Thymus (tissue), 11 donors: Measurements from ENCODE around the gene MYOF. TPM values are rescaled to one million over a fixed set of nuclear protein-coding genes. Genes with fewer than 3 reads are reported as not detected.

Experiments
- DNase-seq, 9 donors: peaks; one replicate each; pipeline ENCODE4 v3.0.0-alpha.2; 2013; ENCODE audit warnings: low spot score in 9 of 9, low read depth in 6 of 9, missing footprints in 1 of 9
- H3K27ac ChIP-seq, 2 donors: one replicate each; pipeline ENCODE4 v1.5.1; 2013; ENCODE audit warnings: control low read depth in 1 of 2, low read depth in 1 of 2, low read length in 1 of 2, mild to moderate bottlenecking in 1 of 2, moderate library complexity in 1 of 2
- H3K27me3 ChIP-seq, 2 donors: one replicate each; pipeline ENCODE4 v1.5.1; 2013; ENCODE audit warnings: low read length in 1 of 2; ENCODE audit not compliant: control insufficient read depth in 2 of 2, insufficient read depth in 1 of 2
- H3K36me3 ChIP-seq, 2 donors: one replicate each; pipeline ENCODE4 v1.5.1; 2013; ENCODE audit warnings: low read length in 1 of 2, mild to moderate bottlenecking in 1 of 2, moderate library complexity in 1 of 2; ENCODE audit not compliant: control insufficient read depth in 2 of 2, insufficient read depth in 2 of 2
- H3K4me1 ChIP-seq, 2 donors: one replicate each; pipeline ENCODE4 v1.5.1; 2013; ENCODE audit warnings: low read length in 2 of 2; ENCODE audit not compliant: control insufficient read depth in 2 of 2, insufficient read depth in 2 of 2
- H3K4me3 ChIP-seq, 2 donors: one replicate each; pipeline ENCODE4 v1.5.1; 2013; ENCODE audit warnings: low read length in 2 of 2, control low read depth in 1 of 2, mild to moderate bottlenecking in 1 of 2
- H3K9me3 ChIP-seq, 2 donors: one replicate each; pipeline ENCODE4 v1.5.1; 2013; ENCODE audit warnings: low read length in 1 of 2, mild to moderate bottlenecking in 1 of 2; ENCODE audit not compliant: control insufficient read depth in 2 of 2, insufficient read depth in 1 of 2
- WGBS: extraction: QIAGEN DNeasy Blood & Tissue Kit; methylation state at CpG from one replicate; pipeline ENCODE4 v1.1.7; 2013; 5-methylcytosine and 5-hydroxymethylcytosine counted together
- polyA plus RNA-seq: library from polyadenylated mRNA; stranded (reverse); fragments of 200-250 nt; gene quantifications from one replicate; pipeline ENCODE4 v1.2.3, GENCODE V29; 2013
- total RNA-seq: library from RNA; stranded (reverse); fragments of 120-200 nt; gene quantifications from one replicate; pipeline ENCODE4 v1.2.4, GENCODE V29; 2013
- donor health status: healthy.

The MYOF gene
- total and polyA plus RNA-seq, 2 donors: 6.4 to 14.0 TPM

DNA sequence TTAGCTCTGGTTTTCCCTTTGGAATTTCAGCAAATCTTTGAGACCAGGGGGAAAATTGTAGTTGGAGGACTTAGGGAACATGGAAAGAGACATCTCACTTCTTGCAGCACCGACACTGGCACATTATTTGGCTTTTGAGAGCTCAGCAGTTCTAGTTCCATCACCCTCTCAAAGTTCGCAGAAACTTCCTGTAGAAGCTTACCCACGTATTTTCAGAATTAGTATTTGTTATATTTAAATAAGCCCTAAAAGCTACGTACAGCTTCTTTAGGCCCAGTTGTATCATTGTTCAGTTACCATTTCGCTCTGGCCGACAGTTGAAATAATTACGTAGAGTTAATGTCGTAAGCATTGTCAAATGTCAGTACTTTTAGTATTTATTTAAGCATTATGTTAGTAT is 27.7 kb upstream of the MYOF start:
- H3K4me3 ChIP-seq: no peak overlapping the region
- WGBS: 97% methylated on average over 8 of the region's 8 CpGs
- no peak overlapping the region for H3K27ac ChIP-seq
- H3K4me1 ChIP-seq: no peaks in the 10 kb centered on the region
- DNase-seq: no peak
- no peaks in the 10 kb centered on the region for H3K27me3 ChIP-seq
- no peaks in the 10 kb centered on the region for H3K9me3 ChIP-seq
- peaks cover 7 to 32% of the 10 kb centered on the region in 2 donors for H3K36me3 ChIP-seq

- no peaks in the 10 kb centered on the region for H3K9me3 ChIP-seq
- H3K36me3 ChIP-seq: peaks cover 7 to 39% of the 10 kb centered on the region in 2 donors
- no peak overlapping the region for H3K27ac ChIP-seq
- DNase-seq: no peak
- no peak overlapping the region for H3K4me3 ChIP-seq
- H3K27me3 ChIP-seq: no peaks in the 10 kb centered on the region
- WGBS: 97% methylated on average over 2 of the region's 2 CpGs
- H3K4me1 ChIP-seq: no peaks in the 10 kb centered on the region
Measured at GRCh38 chr10:93505075-93505474, 22.9 kb upstream of the MYOF start.

DNA sequence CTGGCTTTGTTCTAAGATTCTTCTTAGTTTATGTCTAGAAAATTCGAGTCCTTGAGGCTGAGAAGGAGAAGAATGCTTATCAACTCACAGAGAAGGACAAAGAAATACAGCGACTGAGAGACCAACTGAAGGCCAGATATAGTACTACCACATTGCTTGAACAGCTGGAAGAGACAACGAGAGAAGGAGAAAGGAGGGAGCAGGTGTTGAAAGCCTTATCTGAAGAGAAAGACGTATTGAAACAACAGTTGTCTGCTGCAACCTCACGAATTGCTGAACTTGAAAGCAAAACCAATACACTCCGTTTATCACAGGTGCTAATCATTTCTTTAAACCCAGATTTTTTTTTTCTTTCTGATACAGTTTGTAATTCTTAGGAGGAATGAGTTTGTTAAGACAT is 20.9 kb upstream of the MYOF start:
- Histone ChIP-seq H3K4me3 (no peak overlapping the region), H3K27me3 (no peaks in the 10 kb centered on the region), H3K36me3 (peaks cover 7 to 37% of the 10 kb centered on the region in 2 donors), H3K27ac (peak overlapping the region in 1 of 2 donors; percentile 80), H3K9me3 (no peaks in the 10 kb centered on the region), H3K4me1 (peaks cover under 1 to 2% of the 10 kb centered on the region in 2 donors)
- 47% methylated on average over 6 of the region's 6 CpGs for WGBS
- peak in 4 of 9 donors; percentile 28 to 58 (median 33) for DNase-seq

DNA sequence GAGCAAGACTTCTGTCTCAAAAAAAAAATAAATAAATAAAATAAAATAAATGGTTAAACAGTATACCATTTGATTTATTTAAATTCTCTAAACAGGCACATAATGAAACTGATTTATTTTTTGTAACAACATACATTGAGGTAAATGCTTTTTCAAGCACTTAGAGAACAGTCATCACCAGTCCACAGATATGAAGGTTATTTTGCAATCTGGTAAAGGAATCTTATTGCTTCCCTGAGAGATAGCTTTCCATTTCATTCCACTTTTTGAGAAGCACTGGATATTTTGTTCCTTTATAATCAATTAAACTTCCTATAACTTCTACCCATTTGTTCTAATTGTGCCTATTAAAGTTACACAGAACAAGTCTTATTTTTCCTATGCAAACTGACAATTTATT is 19.5 kb upstream of the MYOF start:
- no peak for DNase-seq
- H3K9me3 ChIP-seq: no peaks in the 10 kb centered on the region

GRCh38 chr10:93498166-93498565 is 16.0 kb upstream of the MYOF start:
- Histone ChIP-seq H3K27ac (peak overlapping the region in 1 of 2 donors; percentile 80), H3K27me3 (peaks cover 3% of the 10 kb centered on the region in 2 donors), H3K36me3 (peaks cover 0 to 14% of the 10 kb centered on the region in 2 donors), H3K4me3 (peak overlapping the region; percentile 25 to 27), H3K9me3 (no peaks in the 10 kb centered on the region), H3K4me1 (peaks cover 4 to 9% of the 10 kb centered on the region in 2 donors)
- peak in 2 of 9 donors; percentile 16 to 43 for DNase-seq
- WGBS: 11% methylated on average over 5 of the region's 5 CpGs

More for the DNA sequence above, 19.5 kb upstream of the MYOF start:
- Histone ChIP-seq H3K36me3 (peaks cover 5 to 31% of the 10 kb centered on the region in 2 donors), H3K27ac (no peak overlapping the region), H3K4me3 (no peak overlapping the region), H3K27me3 (no peaks in the 10 kb centered on the region), H3K4me1 (peaks cover 4 to 5% of the 10 kb centered on the region in 2 donors)

DNA sequence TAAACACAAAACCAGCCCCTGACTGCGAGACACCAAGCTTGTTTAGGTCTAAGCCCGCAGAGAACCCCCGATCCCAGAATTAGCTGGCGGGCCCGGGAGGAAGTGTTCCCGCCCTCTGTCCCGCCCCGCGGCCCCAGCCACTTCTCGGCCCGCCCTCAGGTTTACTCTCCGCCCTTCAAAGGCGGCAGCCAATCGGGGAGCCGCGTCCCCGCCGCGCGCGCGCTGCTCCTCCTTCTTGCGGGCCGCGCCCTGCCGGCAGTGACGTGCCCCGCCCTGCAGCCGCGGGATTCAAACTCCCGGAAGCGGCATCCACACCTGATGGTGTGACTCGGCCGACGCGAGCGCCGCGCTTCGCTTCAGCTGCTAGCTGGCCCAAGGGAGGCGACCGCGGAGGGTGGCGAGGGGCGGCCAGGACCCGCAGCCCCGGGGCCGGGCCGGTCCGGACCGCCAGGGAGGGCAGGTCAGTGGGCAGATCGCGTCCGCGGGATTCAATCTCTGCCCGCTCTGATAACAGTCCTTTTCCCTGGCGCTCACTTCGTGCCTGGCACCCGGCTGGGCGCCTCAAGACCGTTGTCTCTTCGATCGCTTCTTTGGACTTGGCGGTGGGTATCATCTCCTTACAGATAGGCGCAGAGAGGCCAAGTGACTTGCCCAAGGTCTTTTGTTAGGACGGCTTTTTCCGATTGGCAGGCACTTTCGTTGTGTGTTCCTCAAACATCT is 14.3 kb upstream of the MYOF start, which contains the start of gene CEP55:
Gene CEP55, plus strand, starts transcription at position 291 of the 720 bp plus-strand sequence. CDS start 3,440 bp downstream, outside the sequence.
- WGBS: 1% methylated on average over 68 of the region's 68 CpGs
- Histone ChIP-seq H3K27me3 (peaks cover 3% of the 10 kb centered on the region in 2 donors), H3K36me3 (peaks cover 0 to 9% of the 10 kb centered on the region in 2 donors), H3K27ac (peak within 1 kb of the TSS; percentile 18 to 30), H3K9me3 (no peaks in the 10 kb centered on the region), H3K4me1 (peaks cover 4 to 9% of the 10 kb centered on the region in 2 donors), H3K4me3 (peak within 1 kb of the TSS; percentile 82)
- peak; percentile 61 to 96 (median 88) for DNase-seq

DNA sequence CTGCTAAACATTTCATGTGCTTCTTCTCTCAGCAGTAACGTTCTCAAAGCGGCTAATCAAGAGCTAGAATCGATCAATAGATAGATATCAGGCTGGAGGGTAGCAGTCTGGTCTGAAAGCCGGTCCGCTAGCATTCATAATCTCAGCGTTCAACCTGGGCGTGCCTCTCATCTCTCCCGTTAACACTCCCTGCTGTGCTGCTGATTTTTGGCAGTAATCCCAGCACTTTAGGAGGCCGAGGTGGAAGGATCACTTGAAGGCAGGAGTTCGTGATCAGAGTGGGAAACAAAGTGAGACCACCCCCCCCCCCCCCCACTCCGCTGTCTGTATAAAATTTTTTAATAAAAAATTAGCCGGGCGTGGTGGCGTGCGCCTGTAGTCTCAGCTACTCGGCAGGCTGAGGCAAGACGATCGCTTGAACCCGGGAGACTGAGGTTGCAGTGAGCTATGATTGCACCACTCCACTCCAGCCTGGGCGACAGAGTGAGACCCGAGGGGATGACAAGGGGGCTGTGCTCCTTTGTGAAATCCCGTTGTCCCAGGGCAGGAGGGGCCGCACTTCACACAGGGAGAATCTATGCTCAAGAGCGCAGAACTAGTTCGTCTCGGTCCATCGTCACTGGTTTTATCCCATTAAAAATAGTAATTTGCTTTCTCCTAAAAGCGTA is 13.7 kb upstream of the MYOF start:
- WGBS: 2% methylated on average over 28 of the region's 28 CpGs
- Histone ChIP-seq H3K27me3 (peaks cover 3% of the 10 kb centered on the region in 2 donors), H3K36me3 (peaks cover 0 to 8% of the 10 kb centered on the region in 2 donors), H3K9me3 (no peaks in the 10 kb centered on the region), H3K4me1 (peaks cover 4 to 9% of the 10 kb centered on the region in 2 donors), H3K27ac (peak overlapping the region; percentile 18 to 30), H3K4me3 (peak overlapping the region; percentile 82)
- peak in 3 of 9 donors; percentile 6 to 34 (median 17) for DNase-seq

- Histone ChIP-seq H3K27ac (no peak overlapping the region), H3K27me3 (peaks cover 3% of the 10 kb centered on the region in 2 donors), H3K4me3 (no peak overlapping the region), H3K36me3 (no peaks in the 10 kb centered on the region), H3K4me1 (peaks cover 4 to 9% of the 10 kb centered on the region in 2 donors), H3K9me3 (no peaks in the 10 kb centered on the region)
- DNase-seq: no peak
- 95% methylated on average over 2 of the region's 2 CpGs for WGBS
Measured at GRCh38 chr10:93494494-93494893, 12.4 kb upstream of the MYOF start.

- Histone ChIP-seq H3K9me3 (no peaks in the 10 kb centered on the region), H3K36me3 (no peaks in the 10 kb centered on the region), H3K27me3 (peaks cover 3% of the 10 kb centered on the region in 2 donors), H3K4me1 (peaks cover 4 to 8% of the 10 kb centered on the region in 2 donors), H3K27ac (no peak overlapping the region), H3K4me3 (no peak overlapping the region)
- no peak for DNase-seq
- 97% methylated on average over 3 of the region's 3 CpGs for WGBS
Measured at GRCh38 chr10:93493162-93493561, 11.0 kb upstream of the MYOF start.
